Uterus (tissue), 4 donors: ENCODE measurements around the gene CEP162. TPM values are rescaled to one million over a fixed set of nuclear protein-coding genes. Genes with fewer than 3 reads are reported as not detected.
"Not testable (repeated sequence)": the region's sequence is repeated elsewhere in the genome, so short reads cannot be mapped to it uniquely, and the experiment has no call there.

Source experiments
- DNase-seq, 2 donors: peaks; one replicate each; pipeline ENCODE4 v3.0.0-alpha.2; 2019 to 2020
- H3K27ac ChIP-seq, 2 donors: fragments of 200-600 bp; sonication (generic); 1 replicate in 1 of 2; 2 replicates in 1 of 2; pipeline ENCODE4 v1.5.1; 2016 to 2018
- H3K27me3 ChIP-seq, 2 donors: fragments of 200-600 bp; sonication (generic); one replicate each; pipeline ENCODE4 v1.5.1; 2018 to 2019; ENCODE audit warnings: control low read depth in 1 of 2
- H3K36me3 ChIP-seq, 2 donors: fragments of 200-600 bp; sonication (generic); one replicate each; pipeline ENCODE4 v1.5.1; 2019; ENCODE audit warnings: control low read depth in 1 of 2
- H3K4me1 ChIP-seq, 2 donors: fragments of 200-600 bp; sonication (generic); one replicate each; pipeline ENCODE4 v1.5.1; 2018 to 2019; ENCODE audit warnings: control low read depth in 1 of 2
- H3K4me3 ChIP-seq, 2 donors: fragments of 200-600 bp; sonication (generic); 1 replicate in 1 of 2; 2 replicates in 1 of 2; pipeline ENCODE4 v1.5.1; 2018 to 2019; ENCODE audit warnings: mild to moderate bottlenecking in 1 of 2
- H3K9me3 ChIP-seq, 2 donors: fragments of 200-600 bp; sonication (generic); one replicate each; pipeline ENCODE4 v1.5.1; 2019; ENCODE audit warnings: control low read depth in 1 of 2
- CTCF ChIP-seq, 4 experiments: fragments of 200-600 bp in 2 of 4; fragments of 450-650 bp in 2 of 4; sonication (generic) in 2 of 4; IDR thresholded peaks; one replicate each; pipeline ENCODE4 v1.5.1; 2016 to 2019; ENCODE audit warnings: antibody characterized with exemption in 4 of 4, mild to moderate bottlenecking in 2 of 4, moderate library complexity in 1 of 4
- POLR2A ChIP-seq, 2 donors: fragments of 450-650 bp; IDR thresholded peaks; one replicate each; pipeline ENCODE4 v1.6.1; 2016; ENCODE audit warnings: antibody characterized with exemption in 2 of 2, mild to moderate bottlenecking in 1 of 2, moderate library complexity in 1 of 2
- intact Hi-C: fragments of 100-400 bp; cut with DNase I; formaldehyde crosslinking; loops from one replicate; pipeline ENCODE4 v1.15.1; 2023; ENCODE audit warnings: low total_unique reads
- total RNA-seq, 4 donors: library from RNA; depleted of rRNA in 3 of 4; stranded (reverse); fragments of >200 nt in 3 of 4; gene quantifications; one replicate each; pipeline versions ENCODE4 v1.1.0 to v1.2.4, GENCODE V29; 2014 to 2023
- donor health status: DM: yes; HTN: yes; CAD: no.

CEP162 gene
- total RNA-seq, 4 donors from 2014 or later = 7.7 to 32.5 (median 15.5) TPM

- H3K4me3 ChIP-seq = no peak overlapping the region
- intact Hi-C loops = no loop called here
- no peak for DNase-seq
Observed at GRCh38 chr6:84251891-84252539, 24.6 kb upstream of the CEP162 start.

GRCh38 chr6:84249724-84250123, 22.3 kb upstream of the CEP162 start:
- no peak for DNase-seq
- Histone ChIP-seq H3K9me3 (no peaks in the 10 kb centered on the region), H3K27ac (no peak overlapping the region), H3K4me1 (no peaks in the 10 kb centered on the region), H3K4me3 (no peak overlapping the region), H3K36me3 (no peaks in the 10 kb centered on the region), H3K27me3 (no peaks in the 10 kb centered on the region)
- intact Hi-C loops = no loop called here
- TF ChIP-seq POLR2A (IDR thresholded peaks at IDR 0.05) (no peak), CTCF (IDR thresholded peaks at IDR 0.05) (no peak)

More at GRCh38 chr6:84251891-84252539, 24.6 kb upstream of the CEP162 start:
- Histone ChIP-seq H3K27ac (no peak overlapping the region), H3K9me3 (no peaks in the 10 kb centered on the region), H3K36me3 (no peaks in the 10 kb centered on the region), H3K4me1 (no peaks in the 10 kb centered on the region), H3K27me3 (no peaks in the 10 kb centered on the region)
- no peak for TF ChIP-seq CTCF (IDR thresholded peaks at IDR 0.05)
- TF ChIP-seq POLR2A (IDR thresholded peaks at IDR 0.05) = no peak

GRCh38 chr6:84244416-84245081, 17.1 kb upstream of the CEP162 start:
- intact Hi-C loops, H3K4me3 ChIP-seq, H3K36me3 ChIP-seq, H3K27me3 ChIP-seq, H3K27ac ChIP-seq, H3K9me3 ChIP-seq, H3K4me1 ChIP-seq, DNase-seq: not testable (repeated sequence)

- Histone ChIP-seq H3K4me3 (no peak overlapping the region), H3K4me1 (no peaks in the 10 kb centered on the region), H3K9me3 (no peaks in the 10 kb centered on the region), H3K36me3 (no peaks in the 10 kb centered on the region), H3K27ac (no peak overlapping the region), H3K27me3 (no peaks in the 10 kb centered on the region)
- no peak for DNase-seq
- no peak for TF ChIP-seq POLR2A (IDR thresholded peaks at IDR 0.05)
- intact Hi-C loops = no loop called here
Observed at GRCh38 chr6:84243240-84243639, 15.8 kb upstream of the CEP162 start.

GRCh38 chr6:84242265-84242664, 14.8 kb upstream of the CEP162 start:
- intact Hi-C loops = no loop called here
- Histone ChIP-seq H3K4me3 (no peak overlapping the region), H3K4me1 (no peaks in the 10 kb centered on the region), H3K27ac (no peak overlapping the region), H3K27me3 (no peaks in the 10 kb centered on the region), H3K36me3 (no peaks in the 10 kb centered on the region), H3K9me3 (no peaks in the 10 kb centered on the region)
- no peak for TF ChIP-seq POLR2A (IDR thresholded peaks at IDR 0.05)
- no peak for TF ChIP-seq CTCF (IDR thresholded peaks at IDR 0.05)
- DNase-seq = no peak

- TF ChIP-seq POLR2A (IDR thresholded peaks at IDR 0.05) = no peak
- TF ChIP-seq CTCF (IDR thresholded peaks at IDR 0.05) = no peak
- H3K27ac ChIP-seq = peak overlapping the region; percentile 83 to 88
- H3K4me1 ChIP-seq = no peaks in the 10 kb centered on the region
- DNase-seq = no peak
- no peaks in the 10 kb centered on the region for H3K36me3 ChIP-seq
- H3K4me3 ChIP-seq = peak overlapping the region; percentile 57 to 66
- H3K9me3 ChIP-seq = no peaks in the 10 kb centered on the region
- H3K27me3 ChIP-seq = peaks cover 0 to 4% of the 10 kb centered on the region in 2 donors
- intact Hi-C loops = no loop called here
Observed at GRCh38 chr6:84228198-84228543, 728 bp upstream of the CEP162 start.
